Measurements from ENCODE around the gene NRG2.

- TF ChIP-seq CTCF (IDR thresholded peaks at IDR 0.05) (no peak), POLR2A (IDR thresholded peaks at IDR 0.05) (no peak)
Measured at GRCh38 chr5:139995929-139996328, 47.2 kb downstream of the NRG2 start.
